DND-41 (cell line): ENCODE measurements around the gene MED12L.

Source experiments
- EZH2 ChIP-seq: IDR thresholded peaks from 3 replicates; pipeline ENCODE4 v1.6.1; 2012; ENCODE audit warnings: borderline replicate concordance, low read depth, mild to moderate bottlenecking, moderate library complexity, low read length, inconsistent platforms; ENCODE audit not compliant: severe bottlenecking
- TF ChIP-seq, protein P1 (sequence below): IDR thresholded peaks from 2 replicates; pipeline ENCODE4 v1.5.1; 2012; ENCODE audit warnings: borderline replicate concordance, low read length, moderate library complexity, mild to moderate bottlenecking; ENCODE audit not compliant: poor library complexity, severe bottlenecking; ENCODE audit errors: extremely low read depth

DNA sequence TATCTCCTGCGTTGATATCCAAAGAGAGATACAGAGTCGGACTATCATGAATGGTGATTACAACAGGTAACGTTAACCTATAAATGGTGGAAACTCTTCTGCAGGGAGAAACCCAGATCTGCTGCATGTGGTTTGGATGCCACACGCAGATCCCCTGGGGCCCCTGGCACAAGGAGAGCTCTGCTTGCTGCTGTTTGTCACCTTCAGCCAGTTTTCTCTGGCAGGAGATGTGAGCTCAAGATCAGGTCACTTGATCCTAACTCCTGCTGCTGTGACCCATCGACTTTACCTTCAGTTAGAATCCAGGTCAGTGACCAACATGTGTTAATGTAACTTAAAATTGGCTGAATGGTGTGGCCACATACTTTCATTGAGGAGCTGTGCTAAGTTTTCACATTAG, 141.4 kb downstream of the MED12L start:
- TF ChIP-seq, protein P1, sequence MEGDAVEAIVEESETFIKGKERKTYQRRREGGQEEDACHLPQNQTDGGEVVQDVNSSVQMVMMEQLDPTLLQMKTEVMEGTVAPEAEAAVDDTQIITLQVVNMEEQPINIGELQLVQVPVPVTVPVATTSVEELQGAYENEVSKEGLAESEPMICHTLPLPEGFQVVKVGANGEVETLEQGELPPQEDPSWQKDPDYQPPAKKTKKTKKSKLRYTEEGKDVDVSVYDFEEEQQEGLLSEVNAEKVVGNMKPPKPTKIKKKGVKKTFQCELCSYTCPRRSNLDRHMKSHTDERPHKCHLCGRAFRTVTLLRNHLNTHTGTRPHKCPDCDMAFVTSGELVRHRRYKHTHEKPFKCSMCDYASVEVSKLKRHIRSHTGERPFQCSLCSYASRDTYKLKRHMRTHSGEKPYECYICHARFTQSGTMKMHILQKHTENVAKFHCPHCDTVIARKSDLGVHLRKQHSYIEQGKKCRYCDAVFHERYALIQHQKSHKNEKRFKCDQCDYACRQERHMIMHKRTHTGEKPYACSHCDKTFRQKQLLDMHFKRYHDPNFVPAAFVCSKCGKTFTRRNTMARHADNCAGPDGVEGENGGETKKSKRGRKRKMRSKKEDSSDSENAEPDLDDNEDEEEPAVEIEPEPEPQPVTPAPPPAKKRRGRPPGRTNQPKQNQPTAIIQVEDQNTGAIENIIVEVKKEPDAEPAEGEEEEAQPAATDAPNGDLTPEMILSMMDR = no peak
- TF ChIP-seq EZH2 = no peak
